ENCODE results near the gene CRLF3.
"Not testable (repeated sequence)": the region's sequence is repeated elsewhere in the genome, so short reads cannot be mapped to it uniquely, and the experiment has no call there.

The CRLF3 gene

GRCh38 chr17:30735644-30736043 is 88.8 kb downstream of the CRLF3 start:
- DNase-seq (ENCODE audit: low spot score): not testable (repeated sequence)

- DNase-seq (ENCODE audit: low spot score): not testable (repeated sequence)
Observed at GRCh38 chr17:30735206-30735605, 89.3 kb downstream of the CRLF3 start.

GRCh38 chr17:30734153-30734552 is 90.3 kb downstream of the CRLF3 start:
- DNase-seq (ENCODE audit: low spot score): not testable (repeated sequence)

Data from AG08395 (cell line).